ENCODE results near the gene RNASE8.

Gene RNASE8

DNA sequence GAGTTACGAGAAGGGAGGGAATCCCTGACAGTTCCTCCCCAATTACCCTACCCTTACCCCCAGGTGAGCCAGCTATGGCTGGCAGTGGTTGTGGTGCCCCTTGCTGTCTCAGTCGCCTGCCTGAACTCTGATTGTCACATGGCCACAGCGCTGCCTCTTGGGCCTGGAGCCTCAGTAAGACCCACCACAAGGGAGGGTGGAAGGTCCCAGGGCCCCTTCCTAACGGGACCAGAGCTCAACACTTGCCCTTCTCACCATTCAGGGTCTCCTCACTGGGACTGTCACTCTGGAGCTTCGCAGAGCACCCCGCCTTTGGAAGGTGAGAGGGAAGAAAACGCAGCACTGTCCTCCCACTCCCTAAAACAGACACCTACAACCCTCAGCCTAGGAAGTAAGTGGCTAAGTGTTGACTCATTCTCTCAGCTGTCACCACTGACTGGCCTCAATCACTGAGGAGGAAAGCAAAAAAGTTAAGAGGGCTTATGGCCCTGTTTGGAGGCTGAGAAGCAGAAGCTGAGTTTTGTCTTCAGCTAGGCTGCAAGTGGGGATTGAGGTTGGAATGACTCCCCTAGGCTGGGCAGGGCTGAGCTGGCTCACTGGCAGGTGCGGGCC lies 44.3 kb downstream of the RNASE8 start:
- POLR2A ChIA-PET, result interaction anchor here (0.9 to 6.3 kb wide), 7 partner anchors 9 to 131 kb away, joined by 3 to 72 read pairs (median 3); partner anchors contain the start of gene ARHGEF40
- TF ChIP-seq NFRKB (IDR thresholded peaks at IDR 0.05), result no peak
- no peak for TF ChIP-seq L3MBTL2 (conservative IDR thresholded peaks at IDR 0.05)
- TF ChIP-seq BHLHE40 (IDR thresholded peaks at IDR 0.05; ENCODE audit: borderline replicate concordance), result no peak
- TF ChIP-seq FOXK2 (IDR thresholded peaks at IDR 0.05), result no peak
- no peak for TF ChIP-seq ZNF384 (IDR thresholded peaks at IDR 0.05)
- no peak for TF ChIP-seq SUZ12 (IDR thresholded peaks at IDR 0.05)
- TF ChIP-seq SP1 (IDR thresholded peaks at IDR 0.05), result no peak
- no peak for TF ChIP-seq FOXM1 (IDR thresholded peaks at IDR 0.05; ENCODE audit: borderline replicate concordance)
- TF ChIP-seq ARNT (IDR thresholded peaks at IDR 0.05), result no peak
- TF ChIP-seq, protein P1, sequence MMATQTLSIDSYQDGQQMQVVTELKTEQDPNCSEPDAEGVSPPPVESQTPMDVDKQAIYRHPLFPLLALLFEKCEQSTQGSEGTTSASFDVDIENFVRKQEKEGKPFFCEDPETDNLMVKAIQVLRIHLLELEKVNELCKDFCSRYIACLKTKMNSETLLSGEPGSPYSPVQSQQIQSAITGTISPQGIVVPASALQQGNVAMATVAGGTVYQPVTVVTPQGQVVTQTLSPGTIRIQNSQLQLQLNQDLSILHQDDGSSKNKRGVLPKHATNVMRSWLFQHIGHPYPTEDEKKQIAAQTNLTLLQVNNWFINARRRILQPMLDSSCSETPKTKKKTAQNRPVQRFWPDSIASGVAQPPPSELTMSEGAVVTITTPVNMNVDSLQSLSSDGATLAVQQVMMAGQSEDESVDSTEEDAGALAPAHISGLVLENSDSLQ (IDR thresholded peaks at IDR 0.05), result no peak
- TF ChIP-seq TARDBP (IDR thresholded peaks at IDR 0.05), result no peak
- no peak for TF ChIP-seq CTBP1 (IDR thresholded peaks at IDR 0.05; ENCODE audit: borderline replicate concordance)
- no peak for TF ChIP-seq LEF1 (IDR thresholded peaks at IDR 0.05; ENCODE audit: borderline replicate concordance)
- CTCF ChIA-PET, result interaction anchor here (0.9 to 5.1 kb wide), 7 partner anchors 7 to 34 kb away, joined by 5 to 73 read pairs (median 12); partner anchors contain the start of gene ARHGEF40
- DNase-seq (ENCODE audit: extremely low spot score), result no peak

DNA sequence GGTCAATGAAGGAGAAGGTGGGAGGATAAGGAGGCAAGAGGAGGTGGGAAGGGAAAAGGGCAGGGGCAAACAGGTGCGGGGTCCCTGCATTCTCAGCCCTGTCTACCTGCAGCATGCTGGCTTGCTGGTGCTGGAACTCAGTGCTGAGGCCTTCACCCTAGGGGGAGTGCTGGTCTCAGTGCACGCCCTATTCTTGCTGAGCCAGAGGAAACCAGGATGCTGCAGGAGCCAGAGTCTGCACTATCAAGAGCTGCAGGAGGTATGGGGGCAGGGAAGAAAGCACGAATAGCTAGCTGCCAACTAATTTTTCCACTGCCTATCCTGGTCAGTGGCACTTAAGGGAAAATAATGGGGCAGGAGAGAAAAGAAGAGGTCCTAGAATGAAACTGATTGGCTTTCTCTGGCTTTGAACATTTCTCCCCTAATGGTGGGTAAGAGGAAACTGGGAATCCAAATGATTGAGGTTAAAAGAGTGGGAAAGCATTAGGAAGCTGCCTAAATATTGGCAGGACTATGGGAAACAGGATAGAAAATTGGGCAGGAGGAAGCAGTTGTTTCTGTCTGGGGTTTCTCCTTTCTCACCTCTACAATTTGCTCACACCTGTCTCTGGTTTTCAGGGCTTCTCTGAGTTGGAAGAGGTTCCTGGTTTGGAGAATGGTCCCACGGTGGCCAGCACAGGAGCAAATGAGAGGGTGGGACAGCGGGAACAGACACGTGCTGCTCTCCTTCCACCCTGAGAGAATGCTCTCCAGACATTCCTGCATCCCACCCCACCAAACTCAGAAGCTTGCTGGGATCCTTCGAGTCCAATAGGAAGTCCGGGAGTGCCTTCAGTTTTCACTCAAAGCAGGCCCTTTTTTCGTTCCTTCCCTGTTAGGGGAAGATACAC lies 45.1 kb downstream of the RNASE8 start:
- CTCF ChIA-PET, result interaction anchor here (0.6 to 5.1 kb wide), 10 partner anchors 8 to 92 kb away, joined by 3 to 73 read pairs (median 8); partner anchors contain the start of gene ARHGEF40
- TF ChIP-seq TARDBP (IDR thresholded peaks at IDR 0.05) (no peak), FOXA1 (IDR thresholded peaks at IDR 0.05) (no peak), LEF1 (IDR thresholded peaks at IDR 0.05; ENCODE audit: borderline replicate concordance) (no peak), SP1 (IDR thresholded peaks at IDR 0.05) (no peak), CTBP1 (IDR thresholded peaks at IDR 0.05; ENCODE audit: borderline replicate concordance) (no peak), L3MBTL2 (conservative IDR thresholded peaks at IDR 0.05) (0 out of 2 replicates have a peak, but pooled peaks have one; percentile 30), BHLHE40 (IDR thresholded peaks at IDR 0.05; ENCODE audit: borderline replicate concordance) (no peak), ARNT (IDR thresholded peaks at IDR 0.05) (no peak)
- TF ChIP-seq, protein P1 (IDR thresholded peaks at IDR 0.05), result no peak
- POLR2A ChIA-PET, result interaction anchor here (1.1 to 6.3 kb wide), 10 partner anchors 8 to 132 kb away, joined by 3 to 72 read pairs (median 10); partner anchors contain the start of gene ARHGEF40
- DNase-seq (ENCODE audit: extremely low spot score), result no peak

DNA sequence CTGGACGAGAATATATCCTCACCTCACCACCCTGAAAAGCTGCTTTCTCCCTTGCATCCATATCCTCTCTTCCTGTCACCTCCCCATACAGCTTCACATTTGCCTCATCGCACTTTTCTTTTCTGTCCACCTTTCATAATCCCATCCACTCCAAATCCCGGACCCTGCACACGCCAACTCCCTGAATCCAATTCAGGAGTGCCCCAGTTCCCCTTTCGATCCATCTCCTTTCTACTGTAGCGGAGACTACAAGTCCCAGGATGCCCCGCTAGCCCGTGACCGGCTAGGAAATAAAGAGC lies 45.7 kb downstream of the RNASE8 start:
- CTCF ChIA-PET, result interaction anchor here (0.6 to 5.1 kb wide), 11 partner anchors 8 to 94 kb away, joined by 3 to 73 read pairs (median 5); partner anchors contain the start of gene ARHGEF40
- TF ChIP-seq BHLHE40 (IDR thresholded peaks at IDR 0.05; ENCODE audit: borderline replicate concordance) (no peak), CTBP1 (IDR thresholded peaks at IDR 0.05; ENCODE audit: borderline replicate concordance) (0 out of 2 replicates have a peak, but pooled peaks have one; percentile 1)
- POLR2A ChIA-PET, result interaction anchor here (1.1 to 6.3 kb wide), 9 partner anchors 8 to 114 kb away, joined by 3 to 72 read pairs (median 14); partner anchors contain the start of gene ARHGEF40
- no peak for DNase-seq (ENCODE audit: extremely low spot score)

- ChIA-PET CTCF (interaction anchor here (0.6 to 5.1 kb wide), 19 partner anchors 9 to 249 kb away, joined by 3 to 73 read pairs (median 5); partner anchors contain the start of gene ARHGEF40), POLR2A (interaction anchor here (0.7 to 6.3 kb wide), 14 partner anchors 9 to 133 kb away, joined by 3 to 72 read pairs (median 8); partner anchors contain the start of gene ARHGEF40)
- TF ChIP-seq CTBP1 (IDR thresholded peaks at IDR 0.05; ENCODE audit: borderline replicate concordance) (0 out of 2 replicates have a peak, but pooled peaks have one; percentile 4), ARNT (IDR thresholded peaks at IDR 0.05) (no peak), NFRKB (IDR thresholded peaks at IDR 0.05) (no peak), ELF4 (IDR thresholded peaks at IDR 0.05) (peak; percentile 43; the same call in 1 of the 2 replicates), FOXA1 (IDR thresholded peaks at IDR 0.05) (no peak), BHLHE40 (IDR thresholded peaks at IDR 0.05; ENCODE audit: borderline replicate concordance) (peak; percentile 96), ZNF384 (IDR thresholded peaks at IDR 0.05) (no peak), FOXK2 (IDR thresholded peaks at IDR 0.05) (no peak), SP1 (IDR thresholded peaks at IDR 0.05) (peak; percentile 70; the same call in 1 of the 2 replicates), L3MBTL2 (conservative IDR thresholded peaks at IDR 0.05) (peak; percentile 90), LEF1 (IDR thresholded peaks at IDR 0.05; ENCODE audit: borderline replicate concordance) (0 out of 2 replicates have a peak, but pooled peaks have one; percentile 60), FOXM1 (IDR thresholded peaks at IDR 0.05; ENCODE audit: borderline replicate concordance) (peak; percentile 88)
- TF ChIP-seq, protein P1 (IDR thresholded peaks at IDR 0.05), result peak; percentile 86
- peak; percentile 94 for DNase-seq (ENCODE audit: extremely low spot score)
Measured at GRCh38 chr14:21103710-21104447, 46.3 kb downstream of the RNASE8 start.

DNA sequence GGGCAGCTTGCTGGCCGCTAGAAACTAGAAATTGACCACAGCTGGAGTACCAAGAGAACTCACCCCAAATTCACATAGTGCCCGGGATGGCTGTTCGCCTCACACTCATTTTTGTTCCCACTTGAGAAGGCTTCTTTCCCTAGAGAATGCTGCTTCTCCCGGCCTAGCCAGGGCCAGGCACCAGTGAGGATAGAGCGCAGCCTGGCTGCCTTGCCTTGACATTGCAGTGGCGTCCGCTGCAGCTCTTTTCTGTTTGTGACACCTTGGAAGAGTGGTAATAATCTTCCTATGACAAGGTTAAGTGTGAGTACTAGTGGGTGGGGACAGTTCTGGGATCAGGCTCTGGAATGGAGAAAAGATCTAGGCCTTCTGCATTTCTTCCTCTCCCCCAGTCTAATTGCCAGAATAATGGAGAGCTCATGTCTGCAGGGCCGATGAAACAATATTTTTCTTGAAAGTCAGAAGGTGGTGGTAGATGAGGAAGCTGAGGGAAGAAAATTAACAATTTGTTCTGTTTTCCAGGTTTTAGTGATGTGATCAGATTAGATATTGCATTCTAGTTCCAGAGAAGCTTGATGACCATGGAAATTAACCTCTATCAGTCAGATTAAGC lies 46.9 kb downstream of the RNASE8 start:
- POLR2A ChIA-PET, result interaction anchor here (0.7 to 6.3 kb wide), 12 partner anchors 10 to 133 kb away, joined by 3 to 72 read pairs (median 9); partner anchors contain the start of gene ARHGEF40
- CTCF ChIA-PET, result interaction anchor here (0.7 to 5.1 kb wide), 17 partner anchors 8 to 249 kb away, joined by 3 to 73 read pairs (median 5); partner anchors contain the start of gene ARHGEF40
- TF ChIP-seq ELF4 (IDR thresholded peaks at IDR 0.05) (no peak), ZNF384 (IDR thresholded peaks at IDR 0.05) (no peak), LEF1 (IDR thresholded peaks at IDR 0.05; ENCODE audit: borderline replicate concordance) (no peak), FOXK2 (IDR thresholded peaks at IDR 0.05) (no peak), BHLHE40 (IDR thresholded peaks at IDR 0.05; ENCODE audit: borderline replicate concordance) (no peak), L3MBTL2 (conservative IDR thresholded peaks at IDR 0.05) (no peak), HDGF (IDR thresholded peaks at IDR 0.05; ENCODE audit: borderline replicate concordance) (no peak), CTBP1 (IDR thresholded peaks at IDR 0.05; ENCODE audit: borderline replicate concordance) (no peak), FOXM1 (IDR thresholded peaks at IDR 0.05; ENCODE audit: borderline replicate concordance) (no peak), SUZ12 (IDR thresholded peaks at IDR 0.05) (no peak), FOXA1 (IDR thresholded peaks at IDR 0.05) (no peak), ARNT (IDR thresholded peaks at IDR 0.05) (no peak), NFRKB (IDR thresholded peaks at IDR 0.05) (no peak), SP1 (IDR thresholded peaks at IDR 0.05) (no peak), TARDBP (IDR thresholded peaks at IDR 0.05) (no peak)
- TF ChIP-seq, protein P1 (IDR thresholded peaks at IDR 0.05), result no peak
- peak; percentile 74 for DNase-seq (ENCODE audit: extremely low spot score)
